Cerebellar nuclear complex (tissue), 1 donor: ENCODE data around the gene DNAJB5.
A peak's percentile ranks its signal among the peaks of the same experiment; 100 is the strongest.
"Not testable (repeated sequence)": the region's sequence is repeated elsewhere in the genome, so short reads cannot be mapped to it uniquely, and the experiment has no call there.

Experiments used
- DNase-seq, 2 experiments: peaks; one replicate each; lab custom pipeline; 2025; lab: John Stamatoyannopoulos, UW

Gene DNAJB5

GRCh38 chr9:34989003-34989945 is at the start of gene DNAJB5:
Gene DNAJB5 (plus strand): TSS chr9:34989745. CDS start chr9:34990631, 886 bp downstream.
- DNase-seq, result peak; percentile 95 to 99

- not testable (repeated sequence) for DNase-seq
Measured at GRCh38 chr9:34939989-34940388, 49.6 kb upstream of the DNAJB5 start.

GRCh38 chr9:34948451-34948850 is 41.1 kb upstream of the DNAJB5 start:
- no peak for DNase-seq

GRCh38 chr9:34954225-34954624 is 35.3 kb upstream of the DNAJB5 start:
- no peak for DNase-seq

GRCh38 chr9:34956066-34956465 is 33.5 kb upstream of the DNAJB5 start:
- DNase-seq, result not testable (repeated sequence)

GRCh38 chr9:34956648-34957047 is 32.9 kb upstream of the DNAJB5 start:
- no peak for DNase-seq

- DNase-seq, result no peak
Measured at GRCh38 chr9:34957492-34958410, 31.8 kb upstream of the DNAJB5 start, which contains the start of gene PHF24. Gene PHF24 (plus strand): TSS chr9:34958285. CDS start chr9:34971299, 13,014 bp downstream.

GRCh38 chr9:34958411-34958982 is 31.0 kb upstream of the DNAJB5 start:
- no peak for DNase-seq

- no peak for DNase-seq
Measured at GRCh38 chr9:34959461-34959860, 30.1 kb upstream of the DNAJB5 start.

- no peak for DNase-seq
Measured at GRCh38 chr9:34961574-34962490, 27.7 kb upstream of the DNAJB5 start.

- DNase-seq, result no peak
Measured at GRCh38 chr9:34962546-34962945, 27.0 kb upstream of the DNAJB5 start.

GRCh38 chr9:34963552-34963951 is 26.0 kb upstream of the DNAJB5 start:
- DNase-seq, result no peak

GRCh38 chr9:34964458-34964857 is 25.1 kb upstream of the DNAJB5 start:
- DNase-seq, result no peak

GRCh38 chr9:34971146-34971811 is 18.3 kb upstream of the DNAJB5 start:
- DNase-seq, result no peak

GRCh38 chr9:34974664-34975063 is 14.9 kb upstream of the DNAJB5 start:
- DNase-seq, result no peak

- no peak for DNase-seq
Measured at GRCh38 chr9:34976441-34976840, 13.1 kb upstream of the DNAJB5 start.

GRCh38 chr9:34976992-34977391 is 12.6 kb upstream of the DNAJB5 start:
- DNase-seq, result no peak

- DNase-seq, result no peak
Measured at GRCh38 chr9:34980181-34980761, 9.3 kb upstream of the DNAJB5 start.

- no peak for DNase-seq
Measured at GRCh38 chr9:34982361-34982760, 7.2 kb upstream of the DNAJB5 start.

- DNase-seq, result no peak
Measured at GRCh38 chr9:34983209-34983608, 6.3 kb upstream of the DNAJB5 start.
